Erythroblast (primary cell): ENCODE data around the gene STKLD1.

Experiments
- GATA1 ChIP-seq: IDR thresholded peaks from 2 replicates; pipeline ENCODE4 v1.6.1; 2011; ENCODE audit warnings: low read depth, mild to moderate bottlenecking, control low read depth, low read length, moderate library complexity
- POLR2A ChIP-seq: IDR thresholded peaks from 2 replicates; pipeline ENCODE4 v1.6.1; 2011; ENCODE audit warnings: mild to moderate bottlenecking, low read length

DNA sequence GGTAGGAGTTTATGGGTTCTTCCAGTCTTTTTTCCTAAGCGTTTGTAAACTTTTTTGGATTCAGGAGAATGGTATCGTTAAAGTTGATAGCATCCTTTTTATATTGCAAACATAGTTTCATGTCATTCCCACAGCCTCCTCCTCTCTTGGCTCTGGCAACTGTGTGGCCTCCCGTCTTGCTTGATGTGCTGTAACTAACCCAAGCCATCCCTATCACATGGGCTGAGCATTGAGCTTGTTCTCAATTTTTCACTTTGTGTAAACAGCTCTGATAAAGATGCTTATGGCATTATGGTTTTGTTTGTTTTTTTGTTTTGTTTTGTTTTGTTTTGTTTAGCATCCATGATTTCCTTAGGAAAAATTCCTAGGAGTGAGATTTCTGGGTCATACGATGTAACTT lies 4.6 kb downstream of the STKLD1 start:
- TF ChIP-seq POLR2A: no peak
- no peak for TF ChIP-seq GATA1
